A673 (cell line): Measurements from ENCODE around the gene RABGAP1L. TPM values are rescaled to one million over a fixed set of nuclear protein-coding genes. Genes with fewer than 3 reads are reported as not detected.
"Not testable (repeated sequence)": the region's sequence is repeated elsewhere in the genome, so short reads cannot be mapped to it uniquely, and the experiment has no call there.

ENCODE experiments used
- BruUV-seq: library from RNA; stranded (reverse); fragments of 400-500 nt; replicated peaks from 2 replicates; lab custom pipeline; 2021; lab: Mats Ljungman, UMichigan
- CTCF ChIA-PET: fragments of 300-600 bp; sonication (Branson Sonifier 250); formaldehyde crosslinking; loops from one replicate; lab custom pipeline; 2022; ENCODE audit warnings: antibody characterized with exemption; lab: Charles Lee
- POLR2A ChIA-PET: fragments of 300-600 bp; sonication (Branson Sonifier 250); formaldehyde crosslinking; loops from one replicate; lab custom pipeline; 2022; ENCODE audit warnings: antibody characterized with exemption; ENCODE audit not compliant: low non-redundant PET; lab: Charles Lee
- DNase-seq: peaks from one replicate; pipeline ENCODE4 v3.0.0-alpha.2; 2015; ENCODE audit warnings: low spot score
- H3K27ac ChIP-seq: fragments of 200-600 bp; sonication (generic); 2 replicates; pipeline ENCODE4 v1.5.1; 2016; ENCODE audit warnings: mixed run types, low read depth, mild to moderate bottlenecking, mixed read lengths, antibody characterized with exemption, low read length; ENCODE audit not compliant: poor library complexity, severe bottlenecking
- H3K27me3 ChIP-seq: fragments of 200-600 bp; sonication (generic); replicated peaks from 2 replicates; pipeline ENCODE4 v1.6.1; 2017; ENCODE audit warnings: mixed run types, low read depth, mild to moderate bottlenecking, mixed read lengths, antibody characterized with exemption, low read length; ENCODE audit not compliant: insufficient read depth, poor library complexity
- H3K36me3 ChIP-seq: fragments of 200-600 bp; sonication (generic); 2 replicates; pipeline ENCODE4 v1.6.1; 2016; ENCODE audit warnings: mixed run types, mild to moderate bottlenecking, mixed read lengths, antibody characterized with exemption, low read length; ENCODE audit not compliant: insufficient read depth, poor library complexity, severe bottlenecking
- H3K4me1 ChIP-seq: fragments of 200-600 bp; sonication (generic); 2 replicates; pipeline ENCODE4 v1.6.1; 2017; ENCODE audit warnings: mixed run types, mild to moderate bottlenecking, mixed read lengths, antibody characterized with exemption, low read length; ENCODE audit not compliant: insufficient read depth, poor library complexity, severe bottlenecking
- H3K4me3 ChIP-seq: fragments of 200-600 bp; sonication (generic); 2 replicates; pipeline ENCODE4 v1.5.1; 2016; ENCODE audit warnings: low read depth, mixed run types, mild to moderate bottlenecking, mixed read lengths, low read length; ENCODE audit not compliant: poor library complexity, severe bottlenecking
- H3K9me3 ChIP-seq: fragments of 200-600 bp; sonication (generic); 2 replicates; pipeline ENCODE4 v1.6.1; 2016; ENCODE audit warnings: mixed run types, low read depth, mild to moderate bottlenecking, mixed read lengths, antibody characterized with exemption, low read length; ENCODE audit not compliant: poor library complexity, severe bottlenecking
- EZH2 ChIP-seq: fragments of 200-600 bp; sonication (generic); IDR thresholded peaks from 2 replicates; pipeline ENCODE4 v1.6.1; 2017; ENCODE audit warnings: borderline replicate concordance, low read depth, mild to moderate bottlenecking, mixed read lengths, antibody characterized with exemption, low read length; ENCODE audit not compliant: poor library complexity, severe bottlenecking
- intact Hi-C: fragments of 100-400 bp; cut with micrococcal nuclease; formaldehyde crosslinking; loops from one replicate; pipeline ENCODE4 v1.10.0; 2022; ENCODE audit not compliant: unreplicated experiment
- total RNA-seq: library from RNA; stranded (reverse); gene quantifications from 2 replicates; pipeline ENCODE4 v1.2.3, GENCODE V29; 2021
- TF ChIP-seq, protein P1 (sequence below): fragments of 300-800, 200-600 bp; sonication (generic); conservative IDR thresholded peaks from 2 replicates; pipeline ENCODE4 v1.5.1; 2017; ENCODE audit warnings: low read depth, mild to moderate bottlenecking, antibody characterized with exemption, low read length, moderate library complexity, mixed read lengths

Gene RABGAP1L
- total RNA-seq, 1 experiment from 2014 or later: 19.3 TPM

- TF ChIP-seq EZH2: no peak
- TF ChIP-seq, protein P1, sequence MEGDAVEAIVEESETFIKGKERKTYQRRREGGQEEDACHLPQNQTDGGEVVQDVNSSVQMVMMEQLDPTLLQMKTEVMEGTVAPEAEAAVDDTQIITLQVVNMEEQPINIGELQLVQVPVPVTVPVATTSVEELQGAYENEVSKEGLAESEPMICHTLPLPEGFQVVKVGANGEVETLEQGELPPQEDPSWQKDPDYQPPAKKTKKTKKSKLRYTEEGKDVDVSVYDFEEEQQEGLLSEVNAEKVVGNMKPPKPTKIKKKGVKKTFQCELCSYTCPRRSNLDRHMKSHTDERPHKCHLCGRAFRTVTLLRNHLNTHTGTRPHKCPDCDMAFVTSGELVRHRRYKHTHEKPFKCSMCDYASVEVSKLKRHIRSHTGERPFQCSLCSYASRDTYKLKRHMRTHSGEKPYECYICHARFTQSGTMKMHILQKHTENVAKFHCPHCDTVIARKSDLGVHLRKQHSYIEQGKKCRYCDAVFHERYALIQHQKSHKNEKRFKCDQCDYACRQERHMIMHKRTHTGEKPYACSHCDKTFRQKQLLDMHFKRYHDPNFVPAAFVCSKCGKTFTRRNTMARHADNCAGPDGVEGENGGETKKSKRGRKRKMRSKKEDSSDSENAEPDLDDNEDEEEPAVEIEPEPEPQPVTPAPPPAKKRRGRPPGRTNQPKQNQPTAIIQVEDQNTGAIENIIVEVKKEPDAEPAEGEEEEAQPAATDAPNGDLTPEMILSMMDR: no peak
- DNase-seq: no peak
- POLR2A ChIA-PET: no interaction called here
Measured at GRCh38 chr1:174583316-174583715, 424.0 kb downstream of the RABGAP1L start.

DNA sequence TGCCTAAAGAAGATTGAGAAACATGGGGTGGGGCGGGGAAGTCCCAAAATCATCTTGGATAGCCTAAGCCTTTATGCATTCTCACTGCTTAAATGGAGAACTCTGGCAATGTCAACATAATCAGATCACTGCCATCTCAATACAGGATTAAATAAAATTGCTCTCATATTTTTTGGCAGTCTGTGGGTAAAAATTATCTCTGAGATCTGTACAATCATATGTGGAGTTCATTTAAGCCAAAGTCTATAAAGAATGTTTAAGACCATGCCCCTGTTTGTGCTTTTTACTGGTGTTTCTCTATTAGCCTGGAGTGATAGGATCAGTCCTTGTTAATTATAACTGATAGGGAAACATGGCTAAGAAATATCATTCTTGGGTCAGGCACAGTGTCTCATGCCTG lies 424.8 kb downstream of the RABGAP1L start:
- Histone ChIP-seq H3K27ac (no peak overlapping the region), H3K27me3 (no peaks in the 10 kb centered on the region), H3K9me3 (no peaks in the 10 kb centered on the region), H3K36me3 (no peaks in the 10 kb centered on the region), H3K4me3 (no peak overlapping the region), H3K4me1 (no peaks in the 10 kb centered on the region)
- intact Hi-C loops: no loop called here
- CTCF ChIA-PET: no interaction called here
- no peak for TF ChIP-seq EZH2
- TF ChIP-seq, protein P1: no peak
- POLR2A ChIA-PET: no interaction called here
- no TSS peak for BruUV-seq
- no peak for DNase-seq

More at GRCh38 chr1:174583316-174583715, 424.0 kb downstream of the RABGAP1L start:
- no peak overlapping the region for H3K4me3 ChIP-seq
- no peak overlapping the region for H3K27ac ChIP-seq
- no peaks in the 10 kb centered on the region for H3K9me3 ChIP-seq
- CTCF ChIA-PET: no interaction called here
- intact Hi-C loops: no loop called here
- no peaks in the 10 kb centered on the region for H3K36me3 ChIP-seq
- no peaks in the 10 kb centered on the region for H3K4me1 ChIP-seq
- no TSS peak for BruUV-seq
- H3K27me3 ChIP-seq: no peaks in the 10 kb centered on the region

- H3K27ac ChIP-seq, H3K27me3 ChIP-seq, H3K36me3 ChIP-seq, intact Hi-C loops, CTCF ChIA-PET, DNase-seq, BruUV-seq, H3K4me1 ChIP-seq, POLR2A ChIA-PET, H3K9me3 ChIP-seq, H3K4me3 ChIP-seq: not testable (repeated sequence)
Measured at GRCh38 chr1:174588618-174589017, 429.3 kb downstream of the RABGAP1L start.

- Histone ChIP-seq H3K9me3 (no peaks in the 10 kb centered on the region), H3K4me1 (no peaks in the 10 kb centered on the region), H3K4me3 (no peak overlapping the region), H3K27me3 (no peaks in the 10 kb centered on the region), H3K36me3 (no peaks in the 10 kb centered on the region), H3K27ac (no peak overlapping the region)
- no TSS peak for BruUV-seq
- ChIA-PET CTCF (no interaction called here), POLR2A (no interaction called here)
- no peak for DNase-seq
- TF ChIP-seq EZH2: no peak
- TF ChIP-seq, protein P1: no peak
- intact Hi-C loops: no loop called here
Measured at GRCh38 chr1:174605198-174605597, 445.9 kb downstream of the RABGAP1L start.
